ENCODE measurements around the gene MAP7.

Gene MAP7

DNA sequence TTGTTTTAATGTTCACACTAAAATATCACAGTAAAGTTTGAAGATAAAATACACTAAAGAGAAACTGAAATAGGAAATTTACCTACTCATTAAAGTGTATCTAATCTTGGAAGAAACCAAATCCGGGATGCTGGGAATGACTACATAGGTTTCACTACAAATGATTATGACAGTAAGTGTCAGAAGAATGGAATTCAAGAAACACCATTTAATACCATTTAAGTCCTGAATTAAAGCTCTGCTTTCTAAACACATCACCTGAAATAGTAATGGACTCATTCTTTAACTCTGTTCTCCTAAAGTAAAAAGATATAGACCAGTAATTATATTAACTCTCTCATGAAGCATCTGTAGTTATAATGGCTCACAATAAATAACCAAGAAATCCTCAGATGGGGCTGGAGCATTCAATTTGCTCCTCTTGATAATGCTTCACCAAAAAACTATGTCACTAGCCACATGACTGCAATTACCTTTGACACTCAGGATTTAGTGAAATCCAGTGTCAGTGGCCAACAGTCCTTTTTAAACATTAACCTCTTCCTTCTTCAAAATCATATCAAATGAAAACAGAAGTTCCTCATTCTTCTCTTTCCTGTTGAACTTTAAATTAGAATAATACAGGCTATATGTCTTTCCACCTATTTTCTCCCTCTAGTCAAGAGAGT is 41.4 kb downstream of the MAP7 start:
- TF ChIP-seq, protein P1, sequence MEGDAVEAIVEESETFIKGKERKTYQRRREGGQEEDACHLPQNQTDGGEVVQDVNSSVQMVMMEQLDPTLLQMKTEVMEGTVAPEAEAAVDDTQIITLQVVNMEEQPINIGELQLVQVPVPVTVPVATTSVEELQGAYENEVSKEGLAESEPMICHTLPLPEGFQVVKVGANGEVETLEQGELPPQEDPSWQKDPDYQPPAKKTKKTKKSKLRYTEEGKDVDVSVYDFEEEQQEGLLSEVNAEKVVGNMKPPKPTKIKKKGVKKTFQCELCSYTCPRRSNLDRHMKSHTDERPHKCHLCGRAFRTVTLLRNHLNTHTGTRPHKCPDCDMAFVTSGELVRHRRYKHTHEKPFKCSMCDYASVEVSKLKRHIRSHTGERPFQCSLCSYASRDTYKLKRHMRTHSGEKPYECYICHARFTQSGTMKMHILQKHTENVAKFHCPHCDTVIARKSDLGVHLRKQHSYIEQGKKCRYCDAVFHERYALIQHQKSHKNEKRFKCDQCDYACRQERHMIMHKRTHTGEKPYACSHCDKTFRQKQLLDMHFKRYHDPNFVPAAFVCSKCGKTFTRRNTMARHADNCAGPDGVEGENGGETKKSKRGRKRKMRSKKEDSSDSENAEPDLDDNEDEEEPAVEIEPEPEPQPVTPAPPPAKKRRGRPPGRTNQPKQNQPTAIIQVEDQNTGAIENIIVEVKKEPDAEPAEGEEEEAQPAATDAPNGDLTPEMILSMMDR (IDR thresholded peaks at IDR 0.05; ENCODE audit: low read depth, low read length): no peak
- no peak overlapping the region for H3K4me3 ChIP-seq (ENCODE audit: low read depth, low read length)

GRCh38 chr6:136506124-136506799 is 44.0 kb downstream of the MAP7 start:
- H3K4me3 ChIP-seq (ENCODE audit: low read depth, low read length): no peak overlapping the region

GRCh38 chr6:136503303-136504029 is 46.8 kb downstream of the MAP7 start:
- TF ChIP-seq, protein P1 (IDR thresholded peaks at IDR 0.05; ENCODE audit: low read depth, low read length): no peak
- no peak overlapping the region for H3K4me3 ChIP-seq (ENCODE audit: low read depth, low read length)

More at GRCh38 chr6:136506124-136506799, 44.0 kb downstream of the MAP7 start:
- TF ChIP-seq, protein P1 (IDR thresholded peaks at IDR 0.05; ENCODE audit: low read depth, low read length): no peak

DNA sequence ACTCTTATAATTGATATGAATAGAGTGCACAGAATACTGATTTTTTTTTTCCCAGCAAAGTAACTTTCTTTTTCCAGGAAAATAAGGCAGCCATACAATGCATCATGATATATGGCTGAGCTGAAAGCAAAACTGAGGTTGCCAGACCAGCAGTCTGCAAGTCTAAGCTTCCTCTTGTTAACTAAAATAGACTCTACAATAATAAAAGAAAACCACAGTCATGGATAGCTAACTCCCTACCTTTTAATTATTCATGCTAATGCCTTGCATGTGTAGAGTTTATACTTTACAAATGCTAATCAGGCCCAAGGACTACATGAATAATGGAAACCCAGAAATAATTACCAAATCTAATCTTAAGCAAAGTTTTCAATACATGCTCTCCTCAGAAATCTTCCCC is 47.4 kb downstream of the MAP7 start:
- TF ChIP-seq, protein P1 (IDR thresholded peaks at IDR 0.05; ENCODE audit: low read depth, low read length): no peak
- H3K4me3 ChIP-seq (ENCODE audit: low read depth, low read length): no peak overlapping the region

DNA sequence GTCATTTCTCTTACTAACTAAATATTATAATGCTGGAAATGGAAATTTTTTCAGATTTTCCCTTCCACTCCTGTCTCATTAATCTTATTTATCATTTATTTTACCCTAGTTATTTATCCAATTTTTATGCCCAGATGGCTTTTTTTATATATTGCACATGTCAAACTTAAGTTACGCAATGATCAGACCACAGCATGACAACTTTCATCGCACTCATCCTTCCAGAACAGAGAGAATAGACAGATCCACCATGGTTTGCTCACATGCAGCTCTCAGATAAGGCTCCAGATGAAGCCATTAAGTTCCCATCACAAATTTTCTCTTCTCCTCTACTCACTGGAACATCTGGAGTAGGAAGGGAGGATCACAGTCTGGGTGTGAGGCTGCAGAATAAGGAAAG is 48.7 kb downstream of the MAP7 start:
- H3K4me3 ChIP-seq (ENCODE audit: low read depth, low read length): no peak overlapping the region
- TF ChIP-seq, protein P1 (IDR thresholded peaks at IDR 0.05; ENCODE audit: low read depth, low read length): no peak

DNA sequence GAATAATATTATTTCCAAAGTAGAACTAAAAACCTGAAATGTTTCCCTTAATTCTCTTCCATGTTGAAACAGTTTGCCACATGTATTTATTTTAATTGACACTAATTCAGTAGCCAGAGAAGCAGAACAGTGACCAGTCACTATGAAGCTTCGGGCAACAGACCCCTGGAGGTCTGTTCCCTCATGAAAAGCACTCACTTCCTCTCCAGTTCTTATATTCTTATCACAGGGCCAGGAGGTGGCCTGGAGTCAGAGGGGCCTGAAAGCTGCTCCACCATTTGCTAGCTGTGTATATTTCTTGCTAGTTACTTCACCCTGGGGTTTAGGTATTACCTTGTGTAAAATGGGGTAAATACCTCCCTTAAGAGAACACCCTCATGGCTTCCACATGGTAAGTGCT is 49.1 kb downstream of the MAP7 start:
- H3K4me3 ChIP-seq (ENCODE audit: low read depth, low read length): no peak overlapping the region
- TF ChIP-seq, protein P1 (IDR thresholded peaks at IDR 0.05; ENCODE audit: low read depth, low read length): no peak

DNA sequence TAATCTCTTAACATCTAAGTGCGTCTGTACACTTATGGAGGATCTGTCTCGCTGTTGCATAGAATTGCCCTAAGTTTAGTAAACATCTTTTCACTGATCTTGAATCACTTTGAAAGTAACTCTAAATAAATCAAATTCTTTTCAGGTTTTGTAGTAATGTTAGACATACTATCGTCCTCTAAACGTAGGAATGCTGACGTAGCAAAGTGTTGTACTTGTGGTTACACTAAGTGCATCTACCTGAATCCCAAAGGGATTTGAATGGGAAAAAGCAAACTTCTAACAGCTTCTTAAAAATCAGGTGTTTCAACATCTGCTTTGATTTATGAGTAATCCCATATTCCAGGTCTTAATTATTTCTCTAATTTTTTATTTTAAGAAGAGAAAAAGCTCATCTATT is 49.8 kb downstream of the MAP7 start:
- TF ChIP-seq, protein P1 (IDR thresholded peaks at IDR 0.05; ENCODE audit: low read depth, low read length): no peak
- no peak overlapping the region for H3K4me3 ChIP-seq (ENCODE audit: low read depth, low read length)
